GM15510 (cell line): Measurements from ENCODE around the gene TMEM79.

Source experiments
- POLR2A ChIP-seq: IDR thresholded peaks from 3 replicates; pipeline ENCODE4 v1.6.1; 2011; ENCODE audit warnings: borderline replicate concordance; ENCODE audit not compliant: insufficient read length; ENCODE audit errors: extremely low read depth

Gene TMEM79, protein sequence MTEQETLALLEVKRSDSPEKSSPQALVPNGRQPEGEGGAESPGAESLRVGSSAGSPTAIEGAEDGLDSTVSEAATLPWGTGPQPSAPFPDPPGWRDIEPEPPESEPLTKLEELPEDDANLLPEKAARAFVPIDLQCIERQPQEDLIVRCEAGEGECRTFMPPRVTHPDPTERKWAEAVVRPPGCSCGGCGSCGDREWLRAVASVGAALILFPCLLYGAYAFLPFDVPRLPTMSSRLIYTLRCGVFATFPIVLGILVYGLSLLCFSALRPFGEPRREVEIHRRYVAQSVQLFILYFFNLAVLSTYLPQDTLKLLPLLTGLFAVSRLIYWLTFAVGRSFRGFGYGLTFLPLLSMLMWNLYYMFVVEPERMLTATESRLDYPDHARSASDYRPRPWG

DNA sequence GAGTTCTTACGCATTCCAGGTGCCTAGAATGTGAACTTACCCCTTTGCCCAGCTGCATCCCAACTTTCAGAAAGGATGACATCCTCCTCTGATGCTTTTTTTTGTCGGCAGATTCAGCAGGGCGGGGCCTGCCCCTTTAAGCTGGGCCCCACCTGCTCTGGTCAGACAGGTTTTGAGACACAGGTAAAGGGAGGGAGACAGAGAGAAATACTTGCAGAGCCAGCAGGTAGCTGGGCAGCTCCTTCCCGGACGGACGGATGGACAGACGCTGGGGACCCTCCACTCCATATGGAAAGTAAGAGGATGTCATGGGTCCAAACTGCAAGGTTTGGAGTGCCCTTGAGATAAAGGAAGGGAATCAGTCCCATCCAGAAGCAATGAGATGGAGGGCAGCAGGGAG lies at the start of gene TMEM79:
TSS of gene TMEM79 (plus strand) at position 214 of the 400 bp plus-strand sequence. CDS start 902 bp downstream, outside the sequence.
- TF ChIP-seq POLR2A, result no peak

DNA sequence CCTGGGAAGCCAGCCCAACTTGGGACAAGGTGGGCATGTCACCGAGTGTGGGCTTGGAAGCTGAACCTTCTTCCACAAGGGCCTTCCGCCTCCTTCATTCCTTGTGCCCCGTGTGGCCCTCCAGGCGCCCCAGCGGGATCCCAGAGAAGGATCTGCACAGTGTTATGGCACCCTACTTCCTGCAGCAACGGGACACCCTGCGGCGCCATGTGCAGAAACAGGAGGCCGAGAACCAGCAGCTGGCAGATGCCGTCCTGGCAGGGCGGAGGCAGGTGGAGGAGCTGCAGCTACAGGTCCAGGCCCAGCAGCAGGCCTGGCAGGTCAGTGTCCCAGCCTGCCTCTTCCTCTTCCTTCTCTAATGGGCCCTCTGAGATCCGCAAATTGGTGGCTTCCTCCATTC lies 48.0 kb upstream of the TMEM79 start:
- TF ChIP-seq POLR2A, result no peak

DNA sequence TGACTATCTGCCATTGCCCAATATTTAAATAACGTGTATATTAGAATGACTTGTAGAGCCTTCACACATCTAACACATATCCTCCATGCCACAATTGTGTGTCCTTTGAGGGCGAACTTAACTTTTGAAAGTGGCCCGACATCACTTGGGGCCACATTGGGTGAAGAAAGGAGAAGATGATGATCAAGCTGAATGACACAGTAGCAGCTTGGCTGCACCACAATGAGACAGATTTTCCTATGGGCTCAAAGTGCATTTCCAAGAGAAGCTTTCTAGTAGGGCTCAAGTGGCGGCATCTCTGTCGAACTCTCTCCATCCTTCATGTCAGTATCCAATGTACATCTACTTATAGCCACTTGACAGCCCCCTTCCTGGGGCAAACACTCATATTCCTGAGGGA lies 45.9 kb upstream of the TMEM79 start:
- no peak for TF ChIP-seq POLR2A

DNA sequence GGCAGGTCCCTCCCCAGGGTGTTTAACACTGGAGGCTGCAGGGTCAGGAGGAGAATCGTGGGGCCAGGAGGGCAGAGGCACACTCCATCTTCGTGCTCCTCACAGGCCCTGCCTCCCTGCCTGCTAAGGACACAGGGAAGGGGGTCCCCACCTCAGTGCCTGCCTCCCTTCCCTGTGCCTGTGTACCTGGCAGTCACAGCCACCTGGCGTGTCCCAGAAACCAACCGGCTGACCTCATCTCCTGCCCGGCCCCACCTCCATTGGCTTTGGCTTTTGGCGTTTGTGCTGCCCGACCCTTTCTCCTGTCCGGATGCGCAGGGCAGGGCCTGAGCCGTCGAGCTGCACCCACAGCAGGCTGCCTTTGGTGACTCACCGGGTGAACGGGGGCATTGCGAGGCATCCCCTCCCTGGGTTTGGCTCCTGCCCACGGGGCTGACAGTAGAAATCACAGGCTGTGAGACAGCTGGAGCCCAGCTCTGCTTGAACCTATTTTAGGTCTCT lies 42.8 kb upstream of the TMEM79 start:
- TF ChIP-seq POLR2A, result no peak

DNA sequence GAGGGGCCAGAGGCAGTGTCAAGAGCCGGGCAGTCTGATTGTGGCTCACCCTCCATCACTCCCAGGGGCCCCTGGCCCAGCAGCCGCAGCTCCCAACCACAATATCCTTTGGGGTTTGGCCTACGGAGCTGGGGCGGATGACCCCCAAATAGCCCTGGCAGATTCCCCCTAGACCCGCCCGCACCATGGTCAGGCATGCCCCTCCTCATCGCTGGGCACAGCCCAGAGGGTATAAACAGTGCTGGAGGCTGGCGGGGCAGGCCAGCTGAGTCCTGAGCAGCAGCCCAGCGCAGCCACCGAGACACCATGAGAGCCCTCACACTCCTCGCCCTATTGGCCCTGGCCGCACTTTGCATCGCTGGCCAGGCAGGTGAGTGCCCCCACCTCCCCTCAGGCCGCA lies 42.2 kb upstream of the TMEM79 start, which contains the start of gene BGLAP:
TSS of gene BGLAP (plus strand) at position 259 of the 400 bp plus-strand sequence. CDS start at position 307, 48 bp downstream.
- no peak for TF ChIP-seq POLR2A

DNA sequence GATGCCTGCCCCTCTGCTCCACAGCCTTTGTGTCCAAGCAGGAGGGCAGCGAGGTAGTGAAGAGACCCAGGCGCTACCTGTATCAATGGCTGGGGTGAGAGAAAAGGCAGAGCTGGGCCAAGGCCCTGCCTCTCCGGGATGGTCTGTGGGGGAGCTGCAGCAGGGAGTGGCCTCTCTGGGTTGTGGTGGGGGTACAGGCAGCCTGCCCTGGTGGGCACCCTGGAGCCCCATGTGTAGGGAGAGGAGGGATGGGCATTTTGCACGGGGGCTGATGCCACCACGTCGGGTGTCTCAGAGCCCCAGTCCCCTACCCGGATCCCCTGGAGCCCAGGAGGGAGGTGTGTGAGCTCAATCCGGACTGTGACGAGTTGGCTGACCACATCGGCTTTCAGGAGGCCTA lies 41.4 kb upstream of the TMEM79 start:
- no peak for TF ChIP-seq POLR2A

DNA sequence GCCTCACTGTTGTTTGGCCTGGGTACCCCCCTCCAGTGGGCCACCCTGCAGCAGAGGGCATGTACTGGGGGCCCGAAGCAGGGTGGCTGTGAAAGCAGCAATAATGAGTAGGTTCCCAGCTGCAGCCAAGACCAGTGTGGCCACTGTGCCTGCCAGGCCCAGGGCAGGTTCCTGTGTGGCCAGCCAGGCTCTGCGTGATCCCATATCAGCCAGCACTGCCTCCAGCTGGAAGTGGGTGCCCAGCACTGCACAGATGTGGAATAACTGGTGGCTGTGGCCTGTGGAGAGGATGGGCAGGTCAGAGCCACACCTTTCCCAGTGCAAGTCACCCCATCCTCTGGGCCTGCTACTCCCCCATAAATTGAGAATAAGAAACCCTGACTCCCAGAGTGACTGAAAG lies 40.0 kb upstream of the TMEM79 start:
- no peak for TF ChIP-seq POLR2A

DNA sequence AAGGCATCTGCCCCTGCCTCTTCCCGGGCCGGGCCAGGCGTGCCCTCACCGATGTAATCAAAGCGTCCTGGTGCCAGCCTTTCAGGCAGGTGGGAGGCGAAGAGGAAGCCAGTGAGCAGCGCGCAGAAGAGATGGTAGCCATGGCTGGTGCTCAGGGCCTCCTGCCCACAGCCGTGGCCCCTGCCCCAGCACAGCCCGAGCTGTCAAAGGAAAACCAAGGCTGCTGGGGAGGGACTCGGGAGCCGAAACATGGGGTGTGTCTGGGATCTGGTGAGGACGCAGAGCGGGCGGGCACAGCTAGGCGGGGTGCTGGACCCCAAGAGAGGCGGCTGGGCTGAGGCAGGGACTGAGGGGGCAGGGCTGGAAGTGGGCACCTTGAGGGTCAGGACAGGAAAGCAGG lies 39.4 kb upstream of the TMEM79 start:
- TF ChIP-seq POLR2A, result no peak

DNA sequence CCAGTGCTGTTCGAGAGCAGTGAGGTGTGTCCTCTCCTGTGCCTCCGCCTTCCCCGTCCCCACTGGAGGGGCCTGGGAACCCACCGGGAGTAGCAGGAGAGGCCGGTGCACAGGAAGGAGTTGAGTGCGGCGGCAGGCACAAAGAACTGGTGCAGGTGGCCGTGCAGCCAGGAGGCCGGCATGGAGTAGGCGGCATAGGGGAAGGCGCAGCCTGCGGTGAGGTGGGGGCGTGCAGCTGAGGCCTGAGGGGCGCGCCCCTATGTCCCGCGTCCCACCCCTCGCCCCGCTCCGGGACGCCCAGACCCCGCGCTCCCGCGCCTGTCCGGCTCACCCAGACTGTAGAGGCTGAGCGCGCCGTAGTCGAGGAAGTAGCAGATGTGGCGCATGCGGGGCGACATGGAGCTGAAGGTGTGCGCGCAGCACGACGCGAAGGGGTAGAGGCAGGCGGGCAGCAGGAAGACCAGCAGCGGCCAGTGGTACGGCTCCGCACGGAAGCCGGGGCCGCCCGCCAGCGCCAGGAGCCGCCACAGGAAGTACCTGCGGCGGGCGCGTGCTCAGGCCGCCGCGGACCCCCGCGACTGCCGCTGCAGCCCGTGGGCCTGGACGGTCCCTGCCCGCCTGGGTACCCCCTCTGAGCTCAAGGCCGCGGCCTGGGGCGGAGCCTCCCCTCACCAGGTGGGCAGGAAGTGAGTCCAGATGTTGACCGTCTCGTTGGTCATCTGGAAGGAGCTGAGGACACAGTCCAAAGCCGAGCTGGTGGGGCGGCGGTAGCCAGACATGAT lies 38.5 kb upstream of the TMEM79 start:
- TF ChIP-seq POLR2A, result no peak

DNA sequence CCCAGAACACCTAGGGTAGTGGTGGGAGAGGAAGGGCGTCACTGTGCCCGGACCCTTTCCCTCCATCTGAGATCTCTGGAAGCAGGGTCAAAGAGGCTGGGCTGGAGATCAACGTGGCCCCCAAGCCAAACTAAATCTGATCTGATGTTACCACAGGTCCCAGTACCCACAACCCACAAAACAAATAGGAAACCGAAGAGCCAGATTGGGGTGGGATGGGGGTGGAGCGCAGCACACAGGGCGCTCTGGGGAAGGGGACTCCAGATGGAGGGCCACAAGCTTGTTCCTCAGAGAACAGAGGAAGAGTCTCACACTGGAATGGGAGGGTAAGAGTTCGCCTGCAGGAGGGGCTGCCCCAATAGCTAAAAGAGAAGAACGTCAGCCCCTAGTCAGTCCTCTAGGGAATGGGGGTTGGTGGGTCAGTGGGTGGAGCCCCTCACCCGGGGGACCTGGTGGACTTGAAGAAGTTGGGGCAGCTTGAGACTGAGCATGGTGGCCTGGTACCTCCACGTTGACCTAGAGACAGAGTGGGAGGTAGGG lies 37.8 kb upstream of the TMEM79 start:
- TF ChIP-seq POLR2A, result no peak

DNA sequence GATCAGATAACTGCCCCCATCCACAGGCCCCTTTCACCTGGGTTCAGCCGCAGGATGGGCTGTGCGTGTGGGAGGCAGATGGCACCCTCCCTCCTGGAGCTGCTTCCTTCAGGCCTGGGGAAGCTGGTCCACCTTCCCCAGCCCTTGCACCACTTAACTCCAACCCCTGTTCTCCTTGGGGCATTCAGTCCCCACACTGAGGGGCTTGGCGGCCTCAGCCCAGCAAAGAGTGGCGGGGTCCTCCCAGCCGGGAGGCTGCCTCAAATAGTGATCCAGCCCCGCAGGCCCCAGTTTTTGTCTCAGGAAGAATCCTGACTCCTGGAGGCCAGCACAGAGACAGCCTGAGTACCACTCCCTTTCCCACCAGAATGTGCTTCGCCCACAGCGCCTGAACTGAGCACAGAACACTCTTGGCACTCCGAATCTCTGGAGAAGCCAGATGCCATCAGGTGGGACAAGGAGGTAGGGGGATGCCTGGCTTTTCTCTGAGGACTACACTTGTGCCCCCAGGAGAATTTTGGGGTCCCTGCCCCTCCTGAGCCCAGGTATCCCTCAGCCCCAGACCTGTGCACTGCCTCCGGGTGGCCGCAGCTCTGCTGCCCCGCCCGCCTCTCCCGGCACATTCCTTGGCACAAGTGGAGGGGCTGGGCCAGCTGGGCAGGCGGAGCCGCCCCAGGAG lies 37.2 kb upstream of the TMEM79 start:
- TF ChIP-seq POLR2A, result no peak

DNA sequence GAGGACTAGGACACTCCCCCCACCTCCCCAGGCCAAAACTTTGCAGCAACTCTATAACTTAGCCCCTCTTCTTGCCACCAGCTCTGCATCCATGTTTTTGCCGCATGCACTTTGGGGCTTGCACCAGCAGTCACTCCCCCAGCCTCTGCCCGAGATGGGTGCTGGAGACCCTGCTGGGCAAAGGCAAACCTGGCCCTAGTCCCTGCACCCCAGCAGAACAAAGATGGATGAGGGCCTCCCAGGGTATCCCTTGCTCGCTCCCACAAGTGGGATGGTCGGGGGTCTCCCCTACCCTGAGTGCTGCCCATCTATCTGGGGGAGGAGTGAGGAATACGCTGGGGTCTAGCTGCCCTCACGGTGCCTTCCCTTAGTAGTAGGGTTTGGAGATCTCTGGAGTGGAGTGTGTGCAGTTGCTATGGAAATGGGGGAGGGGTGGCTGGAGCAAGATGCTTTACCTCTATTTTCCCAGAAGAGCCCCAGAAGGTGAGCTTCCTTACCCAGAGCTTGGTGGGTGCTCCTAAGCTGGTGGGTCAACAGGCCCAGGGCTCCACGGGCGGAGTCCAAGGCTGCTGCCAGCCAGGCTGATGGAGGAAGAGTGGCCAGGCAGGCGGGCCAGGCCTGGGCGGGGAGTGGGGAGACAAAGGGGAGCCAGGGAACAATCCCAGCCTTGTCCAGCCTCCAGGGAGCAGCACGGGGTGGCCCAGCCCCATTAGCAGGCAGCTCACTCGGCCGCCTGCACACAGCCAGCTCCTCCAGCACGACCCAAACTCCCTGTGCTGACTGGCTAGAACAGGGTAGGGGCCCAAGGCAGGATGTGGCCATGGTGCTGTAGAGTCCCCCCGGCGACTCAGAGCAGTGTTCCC lies 36.4 kb upstream of the TMEM79 start, which contains the start of gene PAQR6:
TSS of gene PAQR6 (minus strand) at position 597 of the 863 bp plus-strand sequence. CDS start 1,325 bp downstream, outside the sequence.
- no peak for TF ChIP-seq POLR2A

DNA sequence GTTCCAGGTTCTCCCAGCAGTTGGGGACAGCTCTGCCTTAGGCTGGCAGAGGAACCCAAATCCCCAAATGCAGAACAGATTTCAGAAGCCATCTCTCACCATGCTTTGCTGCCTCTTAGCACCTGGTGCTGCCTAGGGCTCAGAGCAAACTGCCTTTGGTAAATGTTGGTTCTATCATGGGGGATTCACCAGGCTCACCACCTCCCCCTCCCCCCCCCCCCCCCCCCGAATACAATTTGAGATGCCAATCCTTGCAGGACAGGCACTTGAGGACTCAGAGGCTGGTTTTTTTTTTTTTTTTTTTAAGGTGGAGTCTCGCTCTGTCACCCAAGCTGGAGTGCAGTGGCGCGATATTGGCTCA lies 35.8 kb upstream of the TMEM79 start:
- TF ChIP-seq POLR2A, result no peak

DNA sequence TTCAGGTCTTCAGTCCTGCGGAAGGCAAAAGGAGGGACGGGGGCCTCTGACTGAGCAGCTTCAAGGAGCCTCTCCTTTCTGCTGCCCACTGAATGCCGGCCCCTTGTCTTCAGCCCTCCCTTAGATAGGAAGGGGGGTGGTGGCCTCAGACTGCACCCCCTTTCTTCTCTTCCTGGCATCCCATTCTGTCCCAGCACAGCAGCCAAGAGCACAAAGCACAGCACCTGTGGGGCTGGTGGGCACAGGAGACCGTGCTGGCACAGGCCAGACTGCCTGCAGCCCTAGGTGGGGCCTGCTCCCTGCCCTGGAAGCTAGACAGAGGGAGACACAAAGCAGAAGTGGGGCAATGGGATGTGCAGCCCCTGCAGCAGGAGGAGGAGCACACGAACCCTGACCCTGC lies 34.5 kb upstream of the TMEM79 start:
- TF ChIP-seq POLR2A, result no peak
